ENCODE measurements around the gene AQP7. TPM values are rescaled to one million over a fixed set of nuclear protein-coding genes. Genes with fewer than 3 reads are reported as not detected.
"Not testable (repeated sequence)": the region's sequence is repeated elsewhere in the genome, so short reads cannot be mapped to it uniquely, and the experiment has no call there.

The AQP7 gene
- total and polyA plus RNA-seq, 2 donors (not counting 1 experiment from before 2014, with no cell fraction given), result not detected

DNA sequence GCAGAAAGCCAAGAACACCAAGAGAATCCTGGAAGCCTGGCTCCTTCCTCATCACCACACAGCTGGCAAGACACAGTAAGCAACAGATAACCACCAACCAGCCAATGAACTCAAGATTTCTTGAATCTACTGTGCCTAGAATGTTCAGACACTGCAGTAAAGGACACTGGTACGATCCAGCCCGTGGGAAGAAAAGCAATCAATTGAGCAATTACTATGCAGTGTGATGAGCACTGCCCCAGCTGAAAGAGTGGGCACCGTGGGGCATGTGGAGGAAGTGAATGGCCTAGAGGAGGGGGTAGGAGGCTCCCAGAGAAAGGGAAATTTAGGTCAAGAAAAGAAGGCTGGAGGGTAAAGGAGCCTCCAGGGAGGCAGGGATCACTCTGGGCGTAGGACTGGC, 4.6 kb downstream of the AQP7 start:
- H3K27ac Mint-ChIP-seq, result not testable (repeated sequence)

DNA sequence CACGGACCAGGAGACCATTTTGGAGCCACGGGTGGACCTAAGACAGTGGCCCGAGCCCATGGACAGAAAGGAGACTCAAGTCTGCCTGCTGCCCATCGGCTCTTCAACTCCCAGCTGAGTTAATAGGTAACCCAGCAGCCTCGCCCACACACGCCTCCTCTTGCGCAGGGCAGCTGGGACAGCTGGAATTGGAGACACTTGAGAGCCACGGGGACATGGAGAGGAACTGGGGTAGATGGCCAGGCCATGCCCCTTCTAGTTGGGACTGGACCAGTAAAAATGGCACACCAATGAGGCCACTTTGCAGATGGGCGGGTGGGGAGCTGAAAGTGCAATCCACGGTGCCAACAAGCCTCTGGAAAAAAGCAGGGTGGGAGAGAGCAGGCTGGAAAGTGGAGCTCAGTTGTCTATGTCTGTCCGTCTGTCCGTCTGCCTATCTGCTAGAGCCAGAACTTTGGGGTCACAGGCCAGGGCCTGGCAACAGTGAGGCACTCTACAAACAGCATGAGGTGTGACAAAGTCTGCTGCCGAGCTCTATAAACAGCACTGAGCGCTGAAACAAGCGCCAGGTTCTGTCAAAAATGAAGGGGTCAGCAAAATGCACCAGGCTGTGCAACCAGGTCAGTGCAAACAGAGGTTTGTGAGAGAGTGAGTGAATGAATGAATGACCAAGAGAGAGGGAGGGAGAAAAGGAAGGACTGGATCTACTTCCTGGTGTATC, 7.0 kb downstream of the AQP7 start:
- intact Hi-C loops (cut with micrococcal nuclease); H3K4me2 ChIP-seq (replicated peaks; ENCODE audit: low read depth, low read length, poor library complexity, severe bottlenecking); POLR2A ChIA-PET; H3K79me2 ChIP-seq (ENCODE audit: control insufficient read depth, insufficient read depth, low read length); H3K27ac ChIP-seq (ENCODE audit: low read length in 2 of 2); H4K20me1 ChIP-seq (ENCODE audit: control insufficient read depth, insufficient read depth, low read length, poor library complexity, severe bottlenecking); H3K4me3 ChIP-seq (ENCODE audit: control extremely low read depth in 1 of 5, extremely low read depth in 1 of 5, insufficient read depth in 1 of 5, low read depth in 2 of 5, low read length in 4 of 5); DNase-seq; H3K9ac ChIP-seq (ENCODE audit: low read length); H2AFZ ChIP-seq (ENCODE audit: insufficient read depth, low read depth, low read length, poor library complexity, severe bottlenecking); H3K4me1 Mint-ChIP-seq; H3K27me3 ChIP-seq (replicated peaks in 1 of 4; ENCODE audit: control extremely low read depth in 1 of 4, control insufficient read depth in 3 of 4, insufficient read depth in 4 of 4, low read length in 3 of 4); H3K9me3 Mint-ChIP-seq (ENCODE audit: insufficient read depth); H3K36me3 ChIP-seq (replicated peaks in 1 of 2; ENCODE audit: control extremely low read depth in 1 of 2, control insufficient read depth in 1 of 2, extremely low read depth in 1 of 2, insufficient read depth in 2 of 2, low read length in 1 of 2); CTCF ChIA-PET; H3K4me3 Mint-ChIP-seq; H3K4me1 ChIP-seq (ENCODE audit: control insufficient read depth in 2 of 2, insufficient read depth in 2 of 2, low read length in 2 of 2); H3K27ac Mint-ChIP-seq; ATAC-seq (ENCODE audit: low read depth); H3K9me3 ChIP-seq (ENCODE audit: control extremely low read depth in 1 of 3, control insufficient read depth in 2 of 3, insufficient read depth in 1 of 3, low read length in 2 of 3): not testable (repeated sequence)
- H3K27me3 Mint-ChIP-seq, result peaks cover 16% of the 10 kb centered on the region
- 93% methylated on average over 15 of the region's 15 CpGs for WGBS (ENCODE audit: insufficient coverage)

More for the DNA sequence above, 4.6 kb downstream of the AQP7 start:
- POLR2A ChIA-PET; H3K4me3 Mint-ChIP-seq; H3K4me3 ChIP-seq (ENCODE audit: control extremely low read depth in 1 of 5, extremely low read depth in 1 of 5, insufficient read depth in 1 of 5, low read depth in 2 of 5, low read length in 4 of 5); H3K79me2 ChIP-seq (ENCODE audit: control insufficient read depth, insufficient read depth, low read length); H3K9ac ChIP-seq (ENCODE audit: low read length); intact Hi-C loops (cut with micrococcal nuclease); CTCF ChIA-PET; ATAC-seq (ENCODE audit: low read depth); H4K20me1 ChIP-seq (ENCODE audit: control insufficient read depth, insufficient read depth, low read length, poor library complexity, severe bottlenecking); H3K4me2 ChIP-seq (replicated peaks; ENCODE audit: low read depth, low read length, poor library complexity, severe bottlenecking); H3K36me3 ChIP-seq (replicated peaks in 1 of 2; ENCODE audit: control extremely low read depth in 1 of 2, control insufficient read depth in 1 of 2, extremely low read depth in 1 of 2, insufficient read depth in 2 of 2, low read length in 1 of 2); H3K4me1 ChIP-seq (ENCODE audit: control insufficient read depth in 2 of 2, insufficient read depth in 2 of 2, low read length in 2 of 2); H3K27me3 ChIP-seq (replicated peaks in 1 of 4; ENCODE audit: control extremely low read depth in 1 of 4, control insufficient read depth in 3 of 4, insufficient read depth in 4 of 4, low read length in 3 of 4); H2AFZ ChIP-seq (ENCODE audit: insufficient read depth, low read depth, low read length, poor library complexity, severe bottlenecking); DNase-seq; H3K4me1 Mint-ChIP-seq; H3K9me3 Mint-ChIP-seq (ENCODE audit: insufficient read depth); H3K27ac ChIP-seq (ENCODE audit: low read length in 2 of 2); H3K9me3 ChIP-seq (ENCODE audit: control extremely low read depth in 1 of 3, control insufficient read depth in 2 of 3, insufficient read depth in 1 of 3, low read length in 2 of 3): not testable (repeated sequence)
- peaks cover 12% of the 10 kb centered on the region for H3K27me3 Mint-ChIP-seq
- no CpG with 5 or more reads among the region's 4 CpGs for WGBS (ENCODE audit: insufficient coverage)

DNA sequence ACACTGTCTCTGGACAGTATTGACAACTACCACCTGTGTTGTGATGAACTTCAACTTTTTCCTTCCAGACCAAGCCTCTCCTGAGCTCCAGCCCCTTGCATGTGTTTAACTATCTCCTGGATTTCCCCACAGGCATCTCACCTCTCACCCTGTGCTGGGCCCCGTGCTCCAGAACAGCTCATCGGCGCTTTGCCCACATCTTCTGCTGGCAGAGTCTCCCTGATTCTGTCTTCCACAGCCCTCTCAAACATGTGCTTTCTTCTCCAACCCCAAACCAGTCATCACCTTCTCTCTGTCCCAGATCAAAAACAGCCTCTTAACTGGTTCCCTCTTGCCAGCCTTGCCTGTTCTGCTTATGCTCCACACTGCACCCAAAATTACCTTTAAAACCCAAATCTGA, 8.4 kb downstream of the AQP7 start:
- WGBS (ENCODE audit: insufficient coverage), result 92% methylated on average over 3 of the region's 3 CpGs
- H3K79me2 ChIP-seq (ENCODE audit: control insufficient read depth, insufficient read depth, low read length); H3K9ac ChIP-seq (ENCODE audit: low read length); DNase-seq; H3K4me3 Mint-ChIP-seq; H3K36me3 ChIP-seq (replicated peaks in 1 of 2; ENCODE audit: control extremely low read depth in 1 of 2, control insufficient read depth in 1 of 2, extremely low read depth in 1 of 2, insufficient read depth in 2 of 2, low read length in 1 of 2); H3K4me1 ChIP-seq (ENCODE audit: control insufficient read depth in 2 of 2, insufficient read depth in 2 of 2, low read length in 2 of 2); H4K20me1 ChIP-seq (ENCODE audit: control insufficient read depth, insufficient read depth, low read length, poor library complexity, severe bottlenecking); H3K27ac ChIP-seq (ENCODE audit: low read length in 2 of 2); ATAC-seq (ENCODE audit: low read depth); H3K4me3 ChIP-seq (ENCODE audit: control extremely low read depth in 1 of 5, extremely low read depth in 1 of 5, insufficient read depth in 1 of 5, low read depth in 2 of 5, low read length in 4 of 5); H3K27ac Mint-ChIP-seq; CTCF ChIA-PET; H3K27me3 ChIP-seq (replicated peaks in 1 of 4; ENCODE audit: control extremely low read depth in 1 of 4, control insufficient read depth in 3 of 4, insufficient read depth in 4 of 4, low read length in 3 of 4); intact Hi-C loops (cut with micrococcal nuclease); H2AFZ ChIP-seq (ENCODE audit: insufficient read depth, low read depth, low read length, poor library complexity, severe bottlenecking); H3K4me1 Mint-ChIP-seq; POLR2A ChIA-PET; H3K9me3 ChIP-seq (ENCODE audit: control extremely low read depth in 1 of 3, control insufficient read depth in 2 of 3, insufficient read depth in 1 of 3, low read length in 2 of 3); H3K27me3 Mint-ChIP-seq; H3K4me2 ChIP-seq (replicated peaks; ENCODE audit: low read depth, low read length, poor library complexity, severe bottlenecking); H3K9me3 Mint-ChIP-seq (ENCODE audit: insufficient read depth): not testable (repeated sequence)

Data from B cell (primary cell).